Right lobe of liver (tissue), 4 donors: ENCODE results near the gene NKD2.

Source experiments
- POLR2A ChIP-seq: fragments of 450-650 bp; IDR thresholded peaks from one replicate; pipeline ENCODE4 v1.6.1; 2017; ENCODE audit warnings: antibody characterized with exemption, mild to moderate bottlenecking
- TF ChIP-seq, protein P1 (sequence below), 4 donors: fragments of 200-600 bp in 3 of 4; fragments of 450-650 bp in 1 of 4; IDR thresholded peaks; one replicate each; pipeline versions ENCODE4 v1.5.1 to v1.8.0; 2016 to 2022; ENCODE audit warnings: antibody characterized with exemption in 4 of 4, mild to moderate bottlenecking in 2 of 4
- donor health status: DM: no; HTN: no; CAD: no.
- donor health status: DM: no; HTN: no; CAD: no.
- donor health status: DM: no; HTN: yes; CAD: no.

DNA sequence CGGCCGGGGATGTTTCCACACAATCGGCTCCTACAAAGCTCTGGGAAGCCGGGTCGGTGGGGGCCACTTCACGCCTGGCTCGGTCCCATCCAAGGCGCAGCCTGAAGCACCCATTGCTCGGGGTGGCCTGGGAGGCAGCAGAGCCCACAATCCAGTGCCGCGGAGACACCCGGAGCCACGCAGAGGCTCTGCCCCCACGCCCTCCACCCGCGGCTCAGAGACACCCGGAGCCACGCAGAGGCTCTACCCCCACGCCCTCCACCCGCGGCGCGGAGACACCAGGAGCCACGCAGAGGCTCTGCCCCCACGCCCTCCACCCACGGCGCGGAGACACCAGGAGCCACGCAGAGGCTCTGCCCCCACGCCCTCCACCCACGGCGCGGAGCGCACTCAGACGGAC lies 71.4 kb downstream of the NKD2 start:
- TF ChIP-seq, protein P1, sequence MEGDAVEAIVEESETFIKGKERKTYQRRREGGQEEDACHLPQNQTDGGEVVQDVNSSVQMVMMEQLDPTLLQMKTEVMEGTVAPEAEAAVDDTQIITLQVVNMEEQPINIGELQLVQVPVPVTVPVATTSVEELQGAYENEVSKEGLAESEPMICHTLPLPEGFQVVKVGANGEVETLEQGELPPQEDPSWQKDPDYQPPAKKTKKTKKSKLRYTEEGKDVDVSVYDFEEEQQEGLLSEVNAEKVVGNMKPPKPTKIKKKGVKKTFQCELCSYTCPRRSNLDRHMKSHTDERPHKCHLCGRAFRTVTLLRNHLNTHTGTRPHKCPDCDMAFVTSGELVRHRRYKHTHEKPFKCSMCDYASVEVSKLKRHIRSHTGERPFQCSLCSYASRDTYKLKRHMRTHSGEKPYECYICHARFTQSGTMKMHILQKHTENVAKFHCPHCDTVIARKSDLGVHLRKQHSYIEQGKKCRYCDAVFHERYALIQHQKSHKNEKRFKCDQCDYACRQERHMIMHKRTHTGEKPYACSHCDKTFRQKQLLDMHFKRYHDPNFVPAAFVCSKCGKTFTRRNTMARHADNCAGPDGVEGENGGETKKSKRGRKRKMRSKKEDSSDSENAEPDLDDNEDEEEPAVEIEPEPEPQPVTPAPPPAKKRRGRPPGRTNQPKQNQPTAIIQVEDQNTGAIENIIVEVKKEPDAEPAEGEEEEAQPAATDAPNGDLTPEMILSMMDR (IDR thresholded peaks at IDR 0.05): no peak
- TF ChIP-seq POLR2A: no peak
